ENCODE data around the gene SF3B4. TPM values are rescaled to one million over a fixed set of nuclear protein-coding genes. Genes with fewer than 3 reads are reported as not detected.

SF3B4 gene
- total RNA-seq, 1 donor from 2014 or later = 33.1 TPM

DNA sequence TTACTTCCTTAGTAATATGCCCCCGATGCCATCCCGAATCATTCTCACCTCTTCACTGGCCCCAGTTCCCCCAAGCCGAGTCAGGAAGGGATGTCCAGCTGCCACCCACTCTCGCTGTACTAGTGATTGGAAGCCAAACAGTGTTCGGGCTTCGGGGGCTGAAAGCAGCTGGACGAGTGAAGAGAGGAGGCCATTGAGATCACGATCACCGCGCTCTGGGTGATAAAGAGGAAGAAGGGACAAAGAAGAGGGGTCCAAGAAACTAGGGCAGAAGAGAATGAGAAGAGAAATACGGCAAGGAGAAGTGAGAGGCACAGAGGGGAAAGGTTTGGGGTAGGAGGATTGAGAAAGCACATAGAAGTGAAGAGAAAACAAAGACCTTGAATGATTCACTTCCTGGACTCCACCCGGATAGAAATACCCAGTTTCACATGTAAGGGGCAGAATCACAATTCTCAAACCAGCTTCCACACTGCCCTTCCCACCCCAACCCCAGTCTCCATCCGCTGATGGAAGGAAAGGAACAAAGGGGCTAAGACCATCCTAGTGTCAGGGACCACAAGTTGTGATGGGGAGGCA lies 3.7 kb upstream of the SF3B4 start:
- no peaks in the 10 kb centered on the region for H3K27me3 ChIP-seq (ENCODE audit: control insufficient read depth, insufficient read depth, low read length)
- DNase-seq (ENCODE audit: low read depth) = no peak
- TF ChIP-seq, protein P1, sequence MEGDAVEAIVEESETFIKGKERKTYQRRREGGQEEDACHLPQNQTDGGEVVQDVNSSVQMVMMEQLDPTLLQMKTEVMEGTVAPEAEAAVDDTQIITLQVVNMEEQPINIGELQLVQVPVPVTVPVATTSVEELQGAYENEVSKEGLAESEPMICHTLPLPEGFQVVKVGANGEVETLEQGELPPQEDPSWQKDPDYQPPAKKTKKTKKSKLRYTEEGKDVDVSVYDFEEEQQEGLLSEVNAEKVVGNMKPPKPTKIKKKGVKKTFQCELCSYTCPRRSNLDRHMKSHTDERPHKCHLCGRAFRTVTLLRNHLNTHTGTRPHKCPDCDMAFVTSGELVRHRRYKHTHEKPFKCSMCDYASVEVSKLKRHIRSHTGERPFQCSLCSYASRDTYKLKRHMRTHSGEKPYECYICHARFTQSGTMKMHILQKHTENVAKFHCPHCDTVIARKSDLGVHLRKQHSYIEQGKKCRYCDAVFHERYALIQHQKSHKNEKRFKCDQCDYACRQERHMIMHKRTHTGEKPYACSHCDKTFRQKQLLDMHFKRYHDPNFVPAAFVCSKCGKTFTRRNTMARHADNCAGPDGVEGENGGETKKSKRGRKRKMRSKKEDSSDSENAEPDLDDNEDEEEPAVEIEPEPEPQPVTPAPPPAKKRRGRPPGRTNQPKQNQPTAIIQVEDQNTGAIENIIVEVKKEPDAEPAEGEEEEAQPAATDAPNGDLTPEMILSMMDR (IDR thresholded peaks at IDR 0.05; ENCODE audit: insufficient read depth, low read length, poor library complexity, severe bottlenecking) = no peak
- no peak overlapping the region for H3K4me3 ChIP-seq (ENCODE audit: low read depth, low read length)
- peaks cover 1% of the 10 kb centered on the region for H3K36me3 ChIP-seq (ENCODE audit: control insufficient read depth, insufficient read depth, low read length)

DNA sequence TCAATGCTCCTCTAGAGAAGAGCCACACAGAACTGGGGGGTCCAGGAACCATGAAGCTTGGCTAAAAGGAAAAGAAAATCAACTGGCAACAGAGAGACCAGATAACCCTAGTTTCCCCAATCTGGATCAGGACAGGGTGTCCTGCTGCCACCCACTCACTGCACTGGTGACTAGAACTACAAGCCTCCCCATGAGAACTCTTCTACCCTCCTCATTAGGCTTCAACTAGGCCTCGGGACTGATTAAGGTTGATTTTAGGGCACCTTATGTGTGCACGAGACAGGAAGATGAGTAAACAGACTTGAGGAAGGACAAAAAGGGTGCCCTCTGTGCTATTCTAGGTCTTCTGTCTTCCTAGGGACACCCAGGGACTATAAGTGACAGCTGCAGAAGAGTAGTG lies 2.3 kb upstream of the SF3B4 start:
- H3K36me3 ChIP-seq (ENCODE audit: control insufficient read depth, insufficient read depth, low read length) = peaks cover 1% of the 10 kb centered on the region
- H3K27me3 ChIP-seq (ENCODE audit: control insufficient read depth, insufficient read depth, low read length) = no peaks in the 10 kb centered on the region
- TF ChIP-seq, protein P1 (IDR thresholded peaks at IDR 0.05; ENCODE audit: insufficient read depth, low read length, poor library complexity, severe bottlenecking) = no peak
- H3K4me3 ChIP-seq (ENCODE audit: low read depth, low read length) = no peak overlapping the region
- DNase-seq (ENCODE audit: low read depth) = no peak

DNA sequence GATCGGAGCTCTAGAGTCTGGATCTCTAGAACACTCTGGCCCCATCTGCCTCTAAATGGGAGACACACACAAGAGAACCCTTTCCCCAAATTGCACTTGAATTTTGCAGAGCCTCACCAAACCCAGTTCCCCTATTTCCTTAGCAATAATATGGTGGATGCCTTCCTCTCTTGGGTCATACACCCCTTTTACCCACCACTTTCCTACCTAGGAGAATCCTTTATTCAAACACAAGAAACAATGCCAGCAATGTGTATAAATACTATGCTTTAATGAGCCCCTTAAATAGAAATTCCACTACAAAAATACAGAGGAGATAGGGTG lies 760 bp upstream of the SF3B4 start:
- no peak for DNase-seq (ENCODE audit: low read depth)
- Histone ChIP-seq H3K27me3 (ENCODE audit: control insufficient read depth, insufficient read depth, low read length) (no peaks in the 10 kb centered on the region), H3K4me3 (ENCODE audit: low read depth, low read length) (peak overlapping the region; percentile 88), H3K36me3 (ENCODE audit: control insufficient read depth, insufficient read depth, low read length) (peaks cover under 1% of the 10 kb centered on the region)
- TF ChIP-seq, protein P1 (IDR thresholded peaks at IDR 0.05; ENCODE audit: insufficient read depth, low read length, poor library complexity, severe bottlenecking) = no peak

DNA sequence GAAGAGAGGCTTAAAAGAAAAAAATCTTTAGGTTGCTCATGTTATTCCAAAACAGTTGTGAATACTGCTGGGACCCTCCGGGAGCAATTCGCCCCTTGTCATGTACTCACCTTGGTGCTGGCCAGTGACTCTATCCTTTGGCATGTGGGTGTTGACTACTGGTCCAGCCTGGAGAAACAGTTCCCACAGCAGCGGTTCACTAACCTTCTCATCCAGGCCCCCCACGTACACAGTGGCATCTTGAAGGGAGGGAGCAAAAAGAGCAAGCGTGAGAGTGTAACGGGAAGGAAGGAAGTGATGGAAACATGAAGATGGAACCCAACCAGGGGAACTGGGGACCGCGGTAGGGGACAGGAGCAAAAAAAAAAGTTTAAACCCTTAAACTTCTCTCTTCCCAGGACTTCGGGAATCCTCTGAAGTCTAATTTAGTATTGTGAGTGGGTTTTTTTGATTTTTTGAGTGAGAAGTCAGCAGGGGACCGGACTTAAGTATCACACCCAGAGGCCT lies 494 bp downstream of the SF3B4 start:
- TF ChIP-seq, protein P1 (IDR thresholded peaks at IDR 0.05; ENCODE audit: insufficient read depth, low read length, poor library complexity, severe bottlenecking) = no peak
- no peak for DNase-seq (ENCODE audit: low read depth)

DNA sequence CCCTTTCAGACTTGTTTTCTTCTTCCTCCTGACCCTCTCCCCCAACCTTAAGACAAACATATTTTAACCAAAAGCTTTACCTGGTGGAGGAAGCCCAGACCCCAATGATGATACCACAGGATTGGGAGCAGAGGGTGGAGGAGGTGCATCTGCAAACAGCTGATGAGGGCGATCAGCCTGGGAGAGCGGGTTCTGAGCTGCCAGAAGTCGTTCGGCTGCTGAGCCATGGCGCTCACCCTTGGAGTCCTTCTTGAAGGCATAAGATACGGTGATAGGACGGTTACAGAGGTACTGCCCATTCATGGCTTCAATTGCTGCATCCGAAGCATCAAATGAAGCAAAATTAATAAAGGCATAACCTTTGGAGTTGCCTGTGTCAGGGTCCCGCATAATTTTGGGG lies 1.3 kb downstream of the SF3B4 start:
- no peak for DNase-seq (ENCODE audit: low read depth)
- H3K4me3 ChIP-seq (ENCODE audit: low read depth, low read length) = no peak overlapping the region
- H3K27me3 ChIP-seq (ENCODE audit: control insufficient read depth, insufficient read depth, low read length) = no peaks in the 10 kb centered on the region
- no peaks in the 10 kb centered on the region for H3K36me3 ChIP-seq (ENCODE audit: control insufficient read depth, insufficient read depth, low read length)
- TF ChIP-seq, protein P1 (IDR thresholded peaks at IDR 0.05; ENCODE audit: insufficient read depth, low read length, poor library complexity, severe bottlenecking) = no peak

More for the DNA sequence above, 494 bp downstream of the SF3B4 start:
- Histone ChIP-seq H3K4me3 (ENCODE audit: low read depth, low read length) (peak overlapping the region; percentile 88), H3K36me3 (ENCODE audit: control insufficient read depth, insufficient read depth, low read length) (no peaks in the 10 kb centered on the region), H3K27me3 (ENCODE audit: control insufficient read depth, insufficient read depth, low read length) (no peaks in the 10 kb centered on the region)

DNA sequence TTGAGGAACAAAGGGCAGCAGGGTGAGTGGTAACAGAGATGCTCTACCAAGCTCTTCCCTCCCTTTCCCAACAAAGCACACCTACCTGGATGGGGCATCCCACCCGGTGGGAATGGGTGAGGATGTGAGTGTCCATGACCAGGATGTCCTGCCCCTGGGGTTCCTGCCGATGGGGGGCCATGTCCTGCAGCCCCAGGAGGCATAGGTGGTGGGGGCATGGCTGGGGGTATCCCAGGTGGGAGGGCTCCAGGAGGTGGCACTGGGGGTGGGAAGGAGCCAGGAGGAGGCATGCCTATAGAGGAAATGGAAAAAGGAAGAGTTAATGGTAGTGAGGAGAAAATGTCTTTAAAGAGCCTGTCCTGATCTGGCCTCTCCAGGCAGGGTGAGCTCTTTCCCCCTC lies 1.9 kb downstream of the SF3B4 start:
- Histone ChIP-seq H3K27me3 (ENCODE audit: control insufficient read depth, insufficient read depth, low read length) (no peaks in the 10 kb centered on the region), H3K36me3 (ENCODE audit: control insufficient read depth, insufficient read depth, low read length) (no peaks in the 10 kb centered on the region), H3K4me3 (ENCODE audit: low read depth, low read length) (no peak overlapping the region)
- DNase-seq (ENCODE audit: low read depth) = no peak
- TF ChIP-seq, protein P1 (IDR thresholded peaks at IDR 0.05; ENCODE audit: insufficient read depth, low read length, poor library complexity, severe bottlenecking) = no peak
